Stimulated activated naive CD8-positive, alpha-beta T cell treated with anti-CD3 and anti-CD28 coated beads, Interleukin-15, amount 100 ng/mL, for 72 hours (primary cell): ENCODE data around the gene TNFSF8.

Experiments
- ATAC-seq: fragments of 150-1000 bp; cut with Tn5 transposase; 2 replicates; pipeline ENCODE4 v1.10.0; 2021; ENCODE audit warnings: mild to moderate bottlenecking, moderate library complexity
- DNase-seq, 2 donors: peaks; one replicate each; pipeline ENCODE4 v3.0.0; 2021 to 2022
- H3K27ac Mint-ChIP-seq, 2 donors: one replicate each; pipeline ENCODE4 v1.8.0; 2022; ENCODE audit warnings: mild to moderate bottlenecking in 2 of 2, mixed read lengths in 2 of 2, moderate library complexity in 2 of 2
- H3K27me3 Mint-ChIP-seq: one replicate; pipeline ENCODE4 v1.8.0; 2022; ENCODE audit warnings: mixed read lengths
- H3K4me1 Mint-ChIP-seq: one replicate; pipeline ENCODE4 v1.8.0; 2022; ENCODE audit warnings: mild to moderate bottlenecking, mixed read lengths
- H3K4me3 Mint-ChIP-seq, 2 donors: one replicate each; pipeline ENCODE4 v1.8.0; 2022; ENCODE audit warnings: mild to moderate bottlenecking in 2 of 2, mixed read lengths in 2 of 2, moderate library complexity in 1 of 2
- H3K9me3 Mint-ChIP-seq, 2 donors: one replicate each; pipeline ENCODE4 v1.8.0; 2022; ENCODE audit warnings: mixed read lengths in 2 of 2

Gene TNFSF8, protein sequence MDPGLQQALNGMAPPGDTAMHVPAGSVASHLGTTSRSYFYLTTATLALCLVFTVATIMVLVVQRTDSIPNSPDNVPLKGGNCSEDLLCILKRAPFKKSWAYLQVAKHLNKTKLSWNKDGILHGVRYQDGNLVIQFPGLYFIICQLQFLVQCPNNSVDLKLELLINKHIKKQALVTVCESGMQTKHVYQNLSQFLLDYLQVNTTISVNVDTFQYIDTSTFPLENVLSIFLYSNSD

DNA sequence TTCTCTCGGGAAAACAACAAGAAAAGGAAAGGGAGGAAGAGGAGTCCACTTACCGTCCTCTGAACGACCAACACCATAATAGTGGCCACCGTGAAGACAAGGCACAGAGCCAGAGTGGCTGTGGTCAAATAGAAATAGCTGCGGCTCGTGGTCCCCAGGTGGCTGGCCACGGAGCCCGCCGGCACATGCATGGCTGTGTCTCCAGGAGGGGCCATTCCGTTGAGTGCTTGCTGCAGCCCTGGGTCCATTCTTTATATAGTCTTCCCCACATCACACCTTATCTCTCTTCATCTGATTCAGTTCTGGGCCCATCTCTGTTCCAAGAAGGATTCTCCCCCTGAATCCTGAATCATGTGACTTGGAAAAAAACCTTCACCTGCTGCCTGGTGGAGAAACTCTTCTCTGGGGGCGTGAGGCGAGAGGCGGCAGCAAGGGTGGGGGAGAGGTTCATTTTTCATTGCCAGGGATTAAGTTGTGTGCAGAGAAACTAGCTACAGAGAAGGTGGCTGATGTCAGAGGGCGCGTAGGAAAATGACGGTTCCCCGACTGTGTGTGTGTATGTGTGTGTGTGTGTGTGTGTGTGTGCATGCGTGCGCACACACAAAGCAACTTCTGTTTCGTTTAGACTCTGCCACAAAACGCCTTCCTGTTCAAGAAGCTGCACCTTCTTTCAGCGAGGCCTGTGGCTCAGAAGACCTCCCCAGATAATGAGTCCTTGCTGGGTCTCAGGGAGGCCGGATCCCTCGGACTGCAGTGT is at the start of gene TNFSF8:
TSS of gene TNFSF8 (minus strand) at position 536 of the 757 bp plus-strand sequence. CDS start at position 248, 288 bp downstream.
- peak within 1 kb of the TSS; percentile 94 to 98 for H3K4me3 Mint-ChIP-seq
- ATAC-seq: peak; percentile 90
- peak within 1 kb of the TSS; percentile 99 for H3K27ac Mint-ChIP-seq
- no peaks in the 10 kb centered on the region for H3K27me3 Mint-ChIP-seq
- peaks cover 4 to 7% of the 10 kb centered on the region in 2 donors for H3K9me3 Mint-ChIP-seq
- peak; percentile 68 to 82 for DNase-seq
- peaks cover 52% of the 10 kb centered on the region for H3K4me1 Mint-ChIP-seq

DNA sequence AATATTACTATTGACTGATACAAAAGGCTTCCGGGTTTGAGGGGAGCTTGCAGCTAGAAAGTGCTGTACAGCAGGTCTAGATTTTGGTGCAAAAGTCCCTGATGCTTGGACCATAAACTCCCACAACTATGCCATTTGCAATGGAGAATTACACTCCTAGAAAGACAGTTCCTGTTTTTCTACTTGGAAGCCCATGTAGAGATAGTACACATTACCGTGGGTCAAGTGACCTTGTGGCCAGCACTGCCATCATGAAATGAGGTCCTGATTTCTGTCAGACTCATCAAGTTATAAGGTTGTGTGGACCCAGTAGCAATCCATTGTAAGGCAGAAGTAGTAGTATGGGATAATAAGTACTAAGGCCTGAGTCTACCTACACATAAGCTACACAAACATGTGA is 42.8 kb upstream of the TNFSF8 start:
- H3K4me3 Mint-ChIP-seq: no peak overlapping the region
- no peaks in the 10 kb centered on the region for H3K27me3 Mint-ChIP-seq
- ATAC-seq: no peak

DNA sequence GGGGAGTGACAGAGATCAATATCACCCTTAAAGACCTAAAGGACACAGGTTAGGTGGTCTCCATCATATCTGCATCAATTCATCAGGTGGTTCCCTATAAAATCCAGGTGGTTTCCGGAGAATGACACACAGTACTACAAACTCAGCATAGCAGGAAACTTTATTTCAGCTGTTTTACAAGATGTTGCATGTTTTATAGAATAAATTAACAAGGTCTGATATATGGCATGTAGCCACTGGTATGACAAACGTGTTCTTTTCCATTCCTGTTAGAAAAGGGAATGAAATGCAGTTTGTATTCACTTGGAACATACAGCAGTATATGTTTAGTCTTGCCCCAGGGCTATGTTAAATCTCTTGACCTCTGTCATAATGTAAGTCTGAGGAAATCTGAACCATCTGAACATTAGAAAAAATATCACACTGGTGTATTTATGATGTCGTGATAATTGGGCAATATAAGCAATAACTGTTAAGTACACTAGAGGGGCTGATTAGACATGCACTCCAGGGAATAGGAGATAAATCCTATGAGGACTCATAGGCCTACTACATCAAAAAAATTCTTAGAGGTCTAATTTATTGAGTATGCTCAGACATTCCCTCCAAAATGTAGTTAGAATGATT is 42.2 kb upstream of the TNFSF8 start:
- no peaks in the 10 kb centered on the region for H3K9me3 Mint-ChIP-seq
- H3K27ac Mint-ChIP-seq: no peak overlapping the region
- ATAC-seq (no peak), DNase-seq (no peak)
- H3K27me3 Mint-ChIP-seq: no peaks in the 10 kb centered on the region
- H3K4me1 Mint-ChIP-seq: peaks cover 22% of the 10 kb centered on the region
- H3K4me3 Mint-ChIP-seq: no peak overlapping the region

More for the DNA sequence above, 42.8 kb upstream of the TNFSF8 start:
- H3K4me1 Mint-ChIP-seq: peaks cover 16% of the 10 kb centered on the region
- H3K9me3 Mint-ChIP-seq: no peaks in the 10 kb centered on the region
- DNase-seq: no peak
- H3K27ac Mint-ChIP-seq: no peak overlapping the region

DNA sequence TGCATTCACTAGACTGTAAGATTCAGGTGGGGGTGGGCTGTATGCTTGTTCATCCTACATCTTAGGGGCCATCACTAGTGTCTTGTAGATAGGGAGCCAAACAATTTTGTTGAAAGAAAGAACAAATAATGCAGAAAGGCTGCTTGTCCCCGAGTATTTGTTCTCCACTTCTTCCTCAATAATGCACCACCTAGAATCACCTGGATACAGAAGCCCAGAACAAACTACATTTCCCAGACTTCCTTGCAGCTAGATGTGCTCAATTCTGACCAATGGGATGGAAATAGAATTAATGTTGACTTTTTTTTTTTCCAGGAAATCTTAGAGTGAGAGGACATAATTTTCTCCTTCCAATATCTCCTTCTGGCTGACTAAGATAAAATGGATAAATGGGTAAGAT is 38.9 kb upstream of the TNFSF8 start:
- peak overlapping the region in 1 of 2 donors; percentile 28 for H3K4me3 Mint-ChIP-seq
- H3K27ac Mint-ChIP-seq: no peak overlapping the region
- H3K27me3 Mint-ChIP-seq: no peaks in the 10 kb centered on the region
- ATAC-seq (peak; percentile 52), DNase-seq (no peak)
- H3K9me3 Mint-ChIP-seq: peaks cover 0 to 6% of the 10 kb centered on the region in 2 donors
- H3K4me1 Mint-ChIP-seq: peaks cover 26% of the 10 kb centered on the region

DNA sequence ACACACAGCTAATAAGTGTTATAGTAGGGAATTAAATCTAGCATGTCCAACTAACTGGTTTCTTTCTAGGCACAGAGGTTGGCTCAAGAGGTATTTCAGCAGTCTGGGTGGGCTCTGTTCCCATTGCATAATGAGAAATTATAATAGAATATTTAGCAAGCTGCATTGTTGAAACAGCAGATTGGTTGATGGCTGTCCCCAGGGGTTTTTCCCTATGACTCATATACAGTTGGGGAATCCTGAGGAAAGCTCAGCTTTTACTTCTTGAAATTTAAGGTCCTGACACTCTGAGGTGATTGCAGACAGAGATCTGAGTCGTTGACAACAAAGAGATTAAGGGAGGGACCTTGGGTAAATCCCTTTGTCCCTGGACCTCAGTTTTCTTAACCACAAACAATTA is 38.3 kb upstream of the TNFSF8 start:
- H3K27ac Mint-ChIP-seq: no peak overlapping the region
- peaks cover 0 to 6% of the 10 kb centered on the region in 2 donors for H3K9me3 Mint-ChIP-seq
- no peaks in the 10 kb centered on the region for H3K27me3 Mint-ChIP-seq
- DNase-seq: peak in 1 of 2 donors; percentile 27
- H3K4me3 Mint-ChIP-seq: peak overlapping the region in 1 of 2 donors; percentile 28
- H3K4me1 Mint-ChIP-seq: peaks cover 26% of the 10 kb centered on the region
- peak; percentile 94 for ATAC-seq

DNA sequence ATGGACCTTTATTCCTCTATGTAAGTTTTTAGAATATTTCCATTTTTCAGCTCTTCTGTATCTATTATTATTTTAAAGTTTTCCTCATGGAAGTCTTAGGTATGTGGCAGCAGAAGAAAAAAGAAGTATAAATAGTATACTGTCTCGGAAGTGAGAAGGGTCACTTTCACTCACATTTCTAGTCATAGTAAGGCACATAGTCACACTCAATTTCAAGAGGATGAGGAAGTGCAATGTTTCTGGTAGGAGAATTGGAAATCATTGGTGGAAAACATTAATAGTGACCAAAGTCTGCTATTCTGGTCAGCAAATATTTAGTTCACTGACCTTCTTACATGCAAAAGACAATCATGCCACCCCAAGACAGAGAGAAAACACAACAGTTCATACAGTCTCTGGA is 35.2 kb upstream of the TNFSF8 start:
- Mint-ChIP-seq H3K27ac (no peak overlapping the region), H3K4me3 (no peak overlapping the region), H3K27me3 (no peaks in the 10 kb centered on the region), H3K9me3 (peaks cover 25% of the 10 kb centered on the region in 2 donors), H3K4me1 (peaks cover 41% of the 10 kb centered on the region)
- DNase-seq (no peak), ATAC-seq (no peak)

DNA sequence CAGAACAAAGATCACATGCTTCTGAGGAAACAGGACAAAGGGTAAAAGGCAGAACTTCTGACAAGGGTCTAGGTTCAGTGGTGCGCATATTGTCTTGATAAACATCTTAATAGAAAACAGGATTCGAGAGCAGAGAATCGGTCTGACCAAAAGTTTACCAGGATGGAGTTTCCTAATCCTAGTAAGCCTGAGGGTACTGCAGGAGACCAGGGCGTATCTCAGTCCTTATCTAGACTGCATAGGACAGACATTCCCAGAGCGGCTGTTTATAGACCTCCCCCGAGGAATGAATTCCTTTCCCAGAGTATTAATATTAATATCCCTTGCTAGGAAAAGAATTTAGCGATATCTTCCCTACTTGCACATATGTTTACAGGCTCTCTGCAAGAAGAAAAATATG is 32.4 kb upstream of the TNFSF8 start:
- Mint-ChIP-seq H3K27ac (no peak overlapping the region), H3K9me3 (peaks cover 42 to 44% of the 10 kb centered on the region in 2 donors), H3K4me1 (peaks cover 48% of the 10 kb centered on the region), H3K27me3 (no peaks in the 10 kb centered on the region), H3K4me3 (no peak overlapping the region)
- no peak for ATAC-seq
- DNase-seq: no peak

DNA sequence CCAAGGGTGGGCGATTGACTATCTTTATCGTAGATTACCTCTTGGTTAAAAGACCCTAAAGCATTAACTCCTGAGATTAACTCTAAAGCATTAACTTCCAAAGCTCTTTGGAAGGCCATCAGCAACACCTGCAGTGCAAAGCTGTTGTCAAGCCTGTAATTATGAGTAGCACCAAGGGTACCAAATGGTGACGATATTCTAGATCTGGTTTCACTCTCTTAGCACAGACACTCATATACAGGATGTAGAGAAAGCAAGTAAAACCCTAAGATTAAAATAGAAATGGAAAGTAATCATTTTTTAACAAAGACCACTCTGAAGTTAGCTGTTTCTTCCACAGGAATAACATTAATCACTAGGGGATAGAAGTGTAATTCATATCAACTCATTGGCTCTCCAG is 29.9 kb upstream of the TNFSF8 start:
- no peak for DNase-seq
- peaks cover 66% of the 10 kb centered on the region for H3K4me1 Mint-ChIP-seq
- ATAC-seq: peak; percentile 57
- peaks cover 42 to 44% of the 10 kb centered on the region in 2 donors for H3K9me3 Mint-ChIP-seq
- H3K27me3 Mint-ChIP-seq: no peaks in the 10 kb centered on the region
- peak overlapping the region in 1 of 2 donors; percentile 36 for H3K4me3 Mint-ChIP-seq
- peak overlapping the region in 1 of 2 donors; percentile 80 for H3K27ac Mint-ChIP-seq

DNA sequence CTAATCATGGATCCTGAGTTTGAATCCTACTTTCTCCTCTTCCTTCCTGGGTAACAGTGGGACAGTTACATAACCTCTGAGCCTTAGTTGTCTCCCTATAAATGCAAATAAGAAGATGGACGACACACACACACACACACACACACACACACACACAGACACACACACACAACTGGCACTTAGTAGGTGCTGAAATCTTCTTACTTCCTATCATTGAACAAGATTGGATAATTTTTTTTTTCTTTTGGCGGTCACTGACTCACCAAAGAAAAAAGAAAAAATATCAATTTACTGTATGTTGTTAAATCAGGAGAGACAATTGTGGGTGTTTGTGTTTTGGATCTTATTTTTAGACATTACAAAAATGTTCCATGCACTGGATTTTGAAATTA is 28.4 kb upstream of the TNFSF8 start:
- H3K4me1 Mint-ChIP-seq: peaks cover 78% of the 10 kb centered on the region
- no peaks in the 10 kb centered on the region for H3K27me3 Mint-ChIP-seq
- H3K9me3 Mint-ChIP-seq: peaks cover 42 to 44% of the 10 kb centered on the region in 2 donors
- ATAC-seq (no peak), DNase-seq (no peak)
- H3K4me3 Mint-ChIP-seq: peak overlapping the region; percentile 82 to 86
- H3K27ac Mint-ChIP-seq: peak overlapping the region; percentile 49 to 98

DNA sequence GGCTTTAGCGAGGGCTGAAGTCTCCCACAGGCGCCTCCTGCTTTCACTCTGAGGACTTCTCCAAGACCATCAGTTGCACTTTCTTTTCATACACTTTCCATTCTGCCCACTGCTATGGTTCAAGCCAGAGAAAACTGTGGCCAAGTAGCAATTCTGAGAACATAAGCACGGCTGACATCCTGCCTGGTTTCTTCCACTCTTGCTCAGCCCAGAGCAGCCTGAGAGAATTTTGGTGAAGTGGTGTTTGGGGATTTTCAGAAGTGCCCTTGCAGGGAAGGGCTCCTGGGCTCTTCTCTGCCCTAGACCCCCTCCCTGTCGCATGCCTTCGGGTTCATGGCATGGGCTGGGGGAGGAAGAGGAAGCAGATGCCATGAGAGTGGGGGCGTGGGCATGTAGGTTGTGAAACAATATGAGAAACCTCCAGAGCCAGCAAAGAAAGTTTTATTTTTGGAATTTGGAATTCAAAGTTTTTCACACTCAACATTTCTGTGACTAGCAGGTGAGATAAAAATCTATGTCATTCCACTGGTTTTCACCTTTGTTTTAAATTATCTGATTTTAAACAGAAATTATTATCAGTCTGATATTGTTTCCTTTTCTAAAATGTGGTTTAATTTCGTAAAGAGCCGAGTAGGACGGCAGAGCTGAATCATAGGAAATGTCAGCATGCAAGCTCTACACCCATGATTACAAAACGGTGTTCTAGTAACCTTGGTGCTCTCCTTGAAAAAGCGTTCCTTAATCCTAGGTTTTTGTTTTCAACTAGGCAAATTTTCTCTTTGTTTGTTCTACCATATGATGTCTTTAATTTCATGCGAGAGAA is 27.8 kb upstream of the TNFSF8 start:
- peak overlapping the region; percentile 98 for H3K27ac Mint-ChIP-seq
- H3K27me3 Mint-ChIP-seq: no peaks in the 10 kb centered on the region
- peaks cover 84% of the 10 kb centered on the region for H3K4me1 Mint-ChIP-seq
- peak; percentile 59 to 72 for DNase-seq
- peak overlapping the region; percentile 82 to 86 for H3K4me3 Mint-ChIP-seq
- peaks cover 42 to 44% of the 10 kb centered on the region in 2 donors for H3K9me3 Mint-ChIP-seq
- ATAC-seq: peak; percentile 92

DNA sequence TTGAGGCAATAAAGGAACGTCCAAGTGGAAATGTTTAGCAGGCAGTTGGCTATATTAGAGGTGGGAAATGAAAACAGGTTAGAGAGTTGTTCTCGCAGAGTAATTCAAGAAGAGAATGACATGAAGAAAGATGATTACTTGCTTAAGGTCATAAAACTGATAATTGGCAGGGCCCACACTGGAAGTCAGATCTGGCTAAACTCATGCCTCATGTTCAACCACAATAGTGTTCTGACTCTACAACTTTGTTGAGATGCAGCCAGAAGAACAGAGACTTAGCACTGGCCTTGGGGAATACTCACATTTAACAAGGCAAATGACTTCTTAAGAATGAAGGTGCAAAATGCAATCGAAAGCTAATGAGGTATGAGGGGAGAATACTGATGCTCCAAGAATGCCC is 27.2 kb upstream of the TNFSF8 start:
- H3K9me3 Mint-ChIP-seq: peaks cover 38 to 40% of the 10 kb centered on the region in 2 donors
- DNase-seq: peak in 1 of 2 donors; percentile 27
- H3K27me3 Mint-ChIP-seq: no peaks in the 10 kb centered on the region
- H3K4me1 Mint-ChIP-seq: peaks cover 84% of the 10 kb centered on the region
- ATAC-seq: peak; percentile 74
- H3K27ac Mint-ChIP-seq: peak overlapping the region; percentile 72 to 98
- H3K4me3 Mint-ChIP-seq: peak overlapping the region; percentile 82 to 86

DNA sequence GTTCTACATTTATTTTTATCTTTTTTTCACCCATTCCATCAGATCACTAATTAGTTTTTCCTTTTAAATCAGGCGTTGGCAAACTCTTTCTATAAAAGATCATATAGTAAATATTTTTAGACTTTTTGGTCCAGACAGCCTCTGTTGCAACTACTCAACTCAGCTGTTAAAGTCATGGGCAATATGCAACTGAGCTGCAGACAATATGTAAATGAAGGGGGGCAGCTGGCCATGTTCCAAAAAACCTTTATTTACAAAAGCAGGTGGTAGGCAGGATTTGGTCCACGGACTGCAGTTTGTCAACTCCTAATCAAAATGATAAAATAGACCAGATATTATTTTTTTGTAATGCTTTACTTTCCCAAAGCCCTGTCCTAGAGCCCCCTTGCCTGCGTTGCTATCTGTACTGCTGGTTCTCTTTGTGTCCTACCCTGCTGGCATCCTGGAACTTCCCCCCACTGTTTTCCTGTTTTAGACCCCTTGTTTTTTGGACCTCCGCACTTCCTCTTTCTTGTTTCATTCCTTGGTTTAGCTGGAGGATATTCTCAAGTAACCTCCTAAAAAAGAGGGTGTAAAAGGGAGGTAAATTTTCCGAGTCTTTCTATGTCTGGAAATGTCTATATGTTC is 24.7 kb upstream of the TNFSF8 start:
- no peaks in the 10 kb centered on the region for H3K27me3 Mint-ChIP-seq
- no peak for ATAC-seq
- DNase-seq: no peak
- H3K27ac Mint-ChIP-seq: no peak overlapping the region
- no peak overlapping the region for H3K4me3 Mint-ChIP-seq
- peaks cover 14 to 21% of the 10 kb centered on the region in 2 donors for H3K9me3 Mint-ChIP-seq
- H3K4me1 Mint-ChIP-seq: peaks cover 65% of the 10 kb centered on the region

DNA sequence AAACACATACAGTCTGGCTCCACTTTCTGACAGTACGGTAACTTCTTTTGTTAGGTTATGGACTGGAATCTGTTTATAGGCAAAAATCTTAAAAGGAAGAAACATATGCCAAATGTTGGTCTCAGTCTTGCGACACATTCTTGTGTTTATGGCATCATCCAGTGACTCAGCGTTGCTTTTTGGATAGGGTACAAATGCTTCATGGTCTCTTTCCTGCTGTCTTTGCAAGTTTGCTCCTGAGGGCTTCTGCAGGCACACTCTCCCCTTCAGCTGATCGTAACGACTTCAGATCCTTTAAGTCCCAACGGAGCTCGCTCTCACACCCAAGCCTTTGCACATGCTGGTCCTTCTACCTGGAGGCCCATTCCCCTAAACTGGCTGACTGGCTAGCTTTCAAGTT is 23.6 kb upstream of the TNFSF8 start:
- Mint-ChIP-seq H3K4me3 (peak overlapping the region in 1 of 2 donors; percentile 34), H3K9me3 (peaks cover 3 to 10% of the 10 kb centered on the region in 2 donors), H3K4me1 (peaks cover 54% of the 10 kb centered on the region), H3K27ac (no peak overlapping the region), H3K27me3 (no peaks in the 10 kb centered on the region)
- DNase-seq (peak in 1 of 2 donors; percentile 25), ATAC-seq (no peak)

DNA sequence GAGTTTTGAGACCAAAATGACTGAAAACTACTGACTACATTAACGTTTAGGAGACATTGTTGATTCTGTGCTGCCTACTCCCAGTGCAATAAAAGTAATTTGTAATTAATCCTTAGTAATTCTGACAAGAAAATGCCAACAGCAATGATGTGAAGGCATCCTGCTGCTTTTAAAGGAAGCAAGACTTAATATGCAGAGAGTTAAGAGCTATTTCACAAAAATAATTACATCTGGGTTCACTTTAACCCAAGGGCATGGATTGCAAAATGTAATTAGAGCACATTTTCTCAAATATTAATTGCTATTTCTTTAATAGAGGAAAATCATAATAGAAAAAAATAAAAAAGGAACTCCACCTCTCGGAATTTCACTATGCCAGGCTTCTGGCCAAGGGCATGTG is 22.7 kb upstream of the TNFSF8 start:
- H3K9me3 Mint-ChIP-seq: peaks cover 0 to 5% of the 10 kb centered on the region in 2 donors

DNA sequence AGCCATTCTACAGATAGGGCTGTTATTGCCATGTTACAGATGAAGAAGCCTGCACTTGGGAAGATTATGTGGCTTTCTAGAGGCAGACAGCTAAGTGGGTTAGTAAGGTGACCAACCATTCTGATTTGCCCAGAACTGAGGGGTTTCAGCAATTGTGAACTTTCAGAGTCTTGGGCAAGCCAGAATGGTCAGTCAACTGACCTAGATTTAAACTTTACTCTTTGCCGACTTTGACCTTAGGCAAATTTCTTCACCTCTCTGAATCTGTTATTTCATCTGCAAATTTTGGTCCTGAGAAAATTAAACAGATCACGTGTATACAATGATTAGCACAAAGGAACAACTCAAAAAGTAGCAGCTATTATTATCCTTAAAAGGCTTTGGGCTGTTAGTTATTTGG is 20.4 kb upstream of the TNFSF8 start:
- ATAC-seq: no peak
- no peak overlapping the region for H3K4me3 Mint-ChIP-seq
- no peak overlapping the region for H3K27ac Mint-ChIP-seq
- no peak for DNase-seq
- peaks cover 45% of the 10 kb centered on the region for H3K4me1 Mint-ChIP-seq
- no peaks in the 10 kb centered on the region for H3K9me3 Mint-ChIP-seq
- no peaks in the 10 kb centered on the region for H3K27me3 Mint-ChIP-seq

More for the DNA sequence above, 22.7 kb upstream of the TNFSF8 start:
- H3K27me3 Mint-ChIP-seq: no peaks in the 10 kb centered on the region
- H3K4me3 Mint-ChIP-seq: no peak overlapping the region
- ATAC-seq (no peak), DNase-seq (no peak)
- no peak overlapping the region for H3K27ac Mint-ChIP-seq
- H3K4me1 Mint-ChIP-seq: peaks cover 45% of the 10 kb centered on the region
